Skin of body (tissue), 2 donors: ENCODE data around the gene NFX1. TPM values are rescaled to one million over a fixed set of nuclear protein-coding genes. Genes with fewer than 3 reads are reported as not detected.
"Not testable (repeated sequence)": the region's sequence is repeated elsewhere in the genome, so short reads cannot be mapped to it uniquely, and the experiment has no call there.

ENCODE experiments used
- DNase-seq: peaks from one replicate; lab custom pipeline; 2025; lab: John Stamatoyannopoulos, UW
- total RNA-seq: library from RNA; depleted of rRNA; stranded (reverse); fragments of >200 nt; gene quantifications from one replicate; pipeline ENCODE4 v1.2.3, GENCODE V29; 2014

Gene NFX1
- total RNA-seq, 1 donor from 2014 or later: 29.0 TPM

GRCh38 chr9:33307067-33307466 is 16.8 kb downstream of the NFX1 start:
- no peak for DNase-seq

- no peak for DNase-seq
These were observed 19.6 kb downstream of the NFX1 start for GRCh38 chr9:33309903-33310302.

GRCh38 chr9:33310748-33311147 is 20.4 kb downstream of the NFX1 start:
- DNase-seq: no peak

- no peak for DNase-seq
These were observed 21.6 kb downstream of the NFX1 start for GRCh38 chr9:33311953-33312352.

- no peak for DNase-seq
These were observed 25.1 kb downstream of the NFX1 start for GRCh38 chr9:33315371-33315770.

- DNase-seq: not testable (repeated sequence)
These were observed 26.8 kb downstream of the NFX1 start for GRCh38 chr9:33317136-33317535.

- DNase-seq: no peak
These were observed 27.9 kb downstream of the NFX1 start for GRCh38 chr9:33318225-33318624.

GRCh38 chr9:33318781-33319180 is 28.5 kb downstream of the NFX1 start:
- DNase-seq: no peak

- DNase-seq: no peak
These were observed 29.9 kb downstream of the NFX1 start for GRCh38 chr9:33320230-33320567.

- DNase-seq: peak; percentile 57
These were observed 30.4 kb downstream of the NFX1 start for GRCh38 chr9:33320568-33321261.

GRCh38 chr9:33329117-33329563 is 38.8 kb downstream of the NFX1 start:
- no peak for DNase-seq

- no peak for DNase-seq
These were observed 39.7 kb downstream of the NFX1 start for GRCh38 chr9:33329979-33330378.

- DNase-seq: no peak
These were observed 41.1 kb downstream of the NFX1 start for GRCh38 chr9:33331377-33331891.

- DNase-seq: no peak
These were observed 41.7 kb downstream of the NFX1 start for GRCh38 chr9:33332011-33332410.

- DNase-seq: not testable (repeated sequence)
These were observed 42.6 kb downstream of the NFX1 start for GRCh38 chr9:33332956-33333355.

GRCh38 chr9:33340186-33340585 is 49.9 kb downstream of the NFX1 start:
- no peak for DNase-seq

GRCh38 chr9:33341182-33341581 is 50.9 kb downstream of the NFX1 start:
- DNase-seq: no peak

GRCh38 chr9:33344145-33344544 is 53.8 kb downstream of the NFX1 start:
- DNase-seq: no peak

GRCh38 chr9:33346564-33346963 is 56.2 kb downstream of the NFX1 start:
- DNase-seq: peak; percentile 8

GRCh38 chr9:33348998-33349397 is 58.7 kb downstream of the NFX1 start:
- DNase-seq: no peak

- no peak for DNase-seq
These were observed 59.4 kb downstream of the NFX1 start for GRCh38 chr9:33349743-33350142.

- peak; percentile 49 for DNase-seq
These were observed 60.0 kb downstream of the NFX1 start for GRCh38 chr9:33350310-33350709.

- DNase-seq: no peak
These were observed 61.2 kb downstream of the NFX1 start for GRCh38 chr9:33351547-33351946.
